ENCODE measurements around the gene COG5.

GRCh38 chr7:107564553-107565298 is 1.0 kb upstream of the COG5 start:
- no peak for TF ChIP-seq SP1 (IDR thresholded peaks at IDR 0.05)
- TF ChIP-seq REST (IDR thresholded peaks at IDR 0.05) = no peak
- no peak for TF ChIP-seq ATF3 (IDR thresholded peaks at IDR 0.05)
- no peak for TF ChIP-seq EGR1 (IDR thresholded peaks at IDR 0.05; ENCODE audit: low read depth in 2 of 2)
- TF ChIP-seq CTCF (IDR thresholded peaks at IDR 0.05; ENCODE audit: low read depth, low read length, missing input control) = no peak
- no peak for TF ChIP-seq YY1 (IDR thresholded peaks at IDR 0.05)
